Measurements from ENCODE around the gene GFY. TPM values are rescaled to one million over a fixed set of nuclear protein-coding genes. Genes with fewer than 3 reads are reported as not detected.

Gene GFY
- total and polyA plus RNA-seq, 9 of the 15 experiments (the other 6 are each of a cell fraction or from before 2014, with no cell fraction given), result 0.06 to 0.40 (median 0.19) TPM; not detected in 3

DNA sequence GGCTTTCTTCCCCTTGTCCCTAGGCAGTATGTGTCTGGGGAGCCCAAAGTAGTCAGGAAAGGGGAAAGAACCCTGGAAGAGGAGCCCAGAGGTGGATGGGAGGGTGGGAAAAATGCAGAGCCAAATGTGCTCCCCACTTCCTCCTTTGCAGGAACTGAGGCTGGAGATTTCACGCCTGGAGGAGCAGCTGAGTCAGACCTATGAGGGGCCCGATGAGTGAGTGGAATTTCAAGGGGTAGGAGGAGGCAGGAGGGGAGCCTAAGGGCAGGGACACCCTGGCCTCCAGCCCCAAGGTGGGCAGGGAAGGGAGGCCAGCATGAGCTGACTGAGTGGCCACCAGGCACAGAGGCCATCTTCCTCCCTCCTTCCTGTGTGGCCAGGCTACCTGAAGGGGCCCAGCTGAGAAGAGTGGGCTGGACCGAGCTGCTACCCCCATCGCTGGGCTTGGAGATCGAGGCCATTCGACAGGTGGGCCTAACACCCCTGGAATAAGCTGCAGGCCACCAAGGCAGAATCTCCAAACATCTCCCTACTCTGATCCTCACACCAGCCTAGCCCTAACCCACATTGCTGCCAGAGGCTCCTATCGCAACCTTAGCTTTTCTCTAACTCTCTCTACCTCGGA is 16.3 kb upstream of the GFY start (continued):
- TF ChIP-seq SP1 (CRISPR knock-in tag; IDR thresholded peaks at IDR 0.05) (no peak), HOXB6 (CRISPR knock-in tag; IDR thresholded peaks at IDR 0.05; ENCODE audit: borderline replicate concordance) (no peak), NONO (IDR thresholded peaks at IDR 0.05; ENCODE audit: low read depth in 2 of 2, low read length in 1 of 2) (no peak), ZKSCAN3 (CRISPR knock-in tag; IDR thresholded peaks at IDR 0.05) (no peak), SMAD2 (IDR thresholded peaks at IDR 0.05; ENCODE audit: low read depth, low read length) (no peak), DMBX1 (CRISPR knock-in tag; IDR thresholded peaks at IDR 0.05; ENCODE audit: borderline replicate concordance) (no peak), ZNF444 (CRISPR knock-in tag; IDR thresholded peaks at IDR 0.05) (no peak), HSF4 (CRISPR knock-in tag; IDR thresholded peaks at IDR 0.05; ENCODE audit: borderline replicate concordance) (no peak), MCM2 (IDR thresholded peaks at IDR 0.05; ENCODE audit: low read depth) (no peak), RBM14 (IDR thresholded peaks at IDR 0.05; ENCODE audit: borderline replicate concordance, insufficient read depth, low read depth, low read length) (no peak), RCOR1 (IDR thresholded peaks at IDR 0.05; ENCODE audit: borderline replicate concordance in 1 of 2, low read depth in 2 of 2, low read length in 2 of 2) (no peak), TEAD2 (tag; IDR thresholded peaks at IDR 0.05) (no peak)
- TF ChIP-seq, protein P1, sequence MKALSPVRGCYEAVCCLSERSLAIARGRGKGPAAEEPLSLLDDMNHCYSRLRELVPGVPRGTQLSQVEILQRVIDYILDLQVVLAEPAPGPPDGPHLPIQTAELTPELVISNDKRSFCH (CRISPR knock-in tag; IDR thresholded peaks at IDR 0.05), result no peak
- TF ChIP-seq, protein P1 (tag; IDR thresholded peaks at IDR 0.05), result no peak
- TF ChIP-seq, protein P2, sequence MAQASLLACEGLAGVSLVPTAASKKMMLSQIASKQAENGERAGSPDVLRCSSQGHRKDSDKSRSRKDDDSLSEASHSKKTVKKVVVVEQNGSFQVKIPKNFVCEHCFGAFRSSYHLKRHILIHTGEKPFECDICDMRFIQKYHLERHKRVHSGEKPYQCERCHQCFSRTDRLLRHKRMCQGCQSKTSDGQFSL (CRISPR knock-in tag; IDR thresholded peaks at IDR 0.05), result no peak
- TF ChIP-seq, protein P2 (tag; IDR thresholded peaks at IDR 0.05), result no peak
- TF ChIP-seq, protein P3, sequence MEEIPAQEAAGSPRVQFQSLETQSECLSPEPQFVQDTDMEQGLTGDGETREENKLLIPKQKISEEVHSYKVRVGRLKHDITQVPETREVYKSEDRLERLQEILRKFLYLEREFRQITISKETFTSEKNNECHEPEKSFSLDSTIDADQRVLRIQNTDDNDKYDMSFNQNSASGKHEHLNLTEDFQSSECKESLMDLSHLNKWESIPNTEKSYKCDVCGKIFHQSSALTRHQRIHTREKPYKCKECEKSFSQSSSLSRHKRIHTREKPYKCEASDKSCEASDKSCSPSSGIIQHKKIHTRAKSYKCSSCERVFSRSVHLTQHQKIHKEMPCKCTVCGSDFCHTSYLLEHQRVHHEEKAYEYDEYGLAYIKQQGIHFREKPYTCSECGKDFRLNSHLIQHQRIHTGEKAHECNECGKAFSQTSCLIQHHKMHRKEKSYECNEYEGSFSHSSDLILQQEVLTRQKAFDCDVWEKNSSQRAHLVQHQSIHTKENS (CRISPR knock-in tag; IDR thresholded peaks at IDR 0.05), result no peak
- TF ChIP-seq, protein P4, sequence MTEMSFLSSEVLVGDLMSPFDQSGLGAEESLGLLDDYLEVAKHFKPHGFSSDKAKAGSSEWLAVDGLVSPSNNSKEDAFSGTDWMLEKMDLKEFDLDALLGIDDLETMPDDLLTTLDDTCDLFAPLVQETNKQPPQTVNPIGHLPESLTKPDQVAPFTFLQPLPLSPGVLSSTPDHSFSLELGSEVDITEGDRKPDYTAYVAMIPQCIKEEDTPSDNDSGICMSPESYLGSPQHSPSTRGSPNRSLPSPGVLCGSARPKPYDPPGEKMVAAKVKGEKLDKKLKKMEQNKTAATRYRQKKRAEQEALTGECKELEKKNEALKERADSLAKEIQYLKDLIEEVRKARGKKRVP (CRISPR knock-in tag; IDR thresholded peaks at IDR 0.05), result no peak
- TF ChIP-seq, protein P5, sequence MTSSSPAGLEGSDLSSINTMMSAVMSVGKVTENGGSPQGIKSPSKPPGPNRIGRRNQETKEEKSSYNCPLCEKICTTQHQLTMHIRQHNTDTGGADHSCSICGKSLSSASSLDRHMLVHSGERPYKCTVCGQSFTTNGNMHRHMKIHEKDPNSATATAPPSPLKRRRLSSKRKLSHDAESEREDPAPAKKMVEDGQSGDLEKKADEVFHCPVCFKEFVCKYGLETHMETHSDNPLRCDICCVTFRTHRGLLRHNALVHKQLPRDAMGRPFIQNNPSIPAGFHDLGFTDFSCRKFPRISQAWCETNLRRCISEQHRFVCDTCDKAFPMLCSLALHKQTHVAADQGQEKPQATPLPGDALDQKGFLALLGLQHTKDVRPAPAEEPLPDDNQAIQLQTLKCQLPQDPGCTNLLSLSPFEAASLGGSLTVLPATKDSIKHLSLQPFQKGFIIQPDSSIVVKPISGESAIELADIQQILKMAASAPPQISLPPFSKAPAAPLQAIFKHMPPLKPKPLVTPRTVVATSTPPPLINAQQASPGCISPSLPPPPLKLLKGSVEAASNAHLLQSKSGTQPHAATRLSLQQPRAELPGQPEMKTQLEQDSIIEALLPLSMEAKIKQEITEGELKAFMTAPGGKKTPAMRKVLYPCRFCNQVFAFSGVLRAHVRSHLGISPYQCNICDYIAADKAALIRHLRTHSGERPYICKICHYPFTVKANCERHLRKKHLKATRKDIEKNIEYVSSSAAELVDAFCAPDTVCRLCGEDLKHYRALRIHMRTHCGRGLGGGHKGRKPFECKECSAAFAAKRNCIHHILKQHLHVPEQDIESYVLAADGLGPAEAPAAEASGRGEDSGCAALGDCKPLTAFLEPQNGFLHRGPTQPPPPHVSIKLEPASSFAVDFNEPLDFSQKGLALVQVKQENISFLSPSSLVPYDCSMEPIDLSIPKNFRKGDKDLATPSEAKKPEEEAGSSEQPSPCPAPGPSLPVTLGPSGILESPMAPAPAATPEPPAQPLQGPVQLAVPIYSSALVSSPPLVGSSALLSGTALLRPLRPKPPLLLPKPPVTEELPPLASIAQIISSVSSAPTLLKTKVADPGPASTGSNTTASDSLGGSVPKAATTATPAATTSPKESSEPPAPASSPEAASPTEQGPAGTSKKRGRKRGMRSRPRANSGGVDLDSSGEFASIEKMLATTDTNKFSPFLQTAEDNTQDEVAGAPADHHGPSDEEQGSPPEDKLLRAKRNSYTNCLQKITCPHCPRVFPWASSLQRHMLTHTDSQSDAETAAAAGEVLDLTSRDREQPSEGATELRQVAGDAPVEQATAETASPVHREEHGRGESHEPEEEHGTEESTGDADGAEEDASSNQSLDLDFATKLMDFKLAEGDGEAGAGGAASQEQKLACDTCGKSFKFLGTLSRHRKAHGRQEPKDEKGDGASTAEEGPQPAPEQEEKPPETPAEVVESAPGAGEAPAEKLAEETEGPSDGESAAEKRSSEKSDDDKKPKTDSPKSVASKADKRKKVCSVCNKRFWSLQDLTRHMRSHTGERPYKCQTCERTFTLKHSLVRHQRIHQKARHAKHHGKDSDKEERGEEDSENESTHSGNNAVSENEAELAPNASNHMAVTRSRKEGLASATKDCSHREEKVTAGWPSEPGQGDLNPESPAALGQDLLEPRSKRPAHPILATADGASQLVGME (CRISPR knock-in tag; IDR thresholded peaks at IDR 0.05), result no peak
